OCI-LY7 (cell line): Measurements from ENCODE around the gene TPSG1. TPM values are rescaled to one million over a fixed set of nuclear protein-coding genes. Genes with fewer than 3 reads are reported as not detected.
"Not testable (repeated sequence)": the region's sequence is repeated elsewhere in the genome, so short reads cannot be mapped to it uniquely, and the experiment has no call there.

Experiments used
- BruUV-seq: library from RNA; stranded (reverse); fragments of 400-500 nt; replicated peaks from 2 replicates; lab custom pipeline; 2021; lab: Mats Ljungman, UMichigan
- CTCF ChIA-PET: fragments of 300-600 bp; sonication (Branson Sonifier 250); formaldehyde crosslinking; loops from one replicate; lab custom pipeline; 2022; ENCODE audit warnings: antibody characterized with exemption; ENCODE audit not compliant: unreplicated experiment; lab: Charles Lee
- POLR2A ChIA-PET: fragments of 300-600 bp; sonication (Branson Sonifier 250); formaldehyde crosslinking; loops from one replicate; lab custom pipeline; 2022; ENCODE audit warnings: antibody characterized with exemption; lab: Charles Lee
- DNase-seq: peaks from one replicate; pipeline ENCODE4 v3.0.0-alpha.2; 2015; ENCODE audit warnings: low spot score
- H2AFZ ChIP-seq: fragments of 200-600 bp; sonication (generic), shearing (Covaris generic); 2 replicates; pipeline ENCODE4 v1.6.1; 2014; ENCODE audit warnings: mild to moderate bottlenecking, antibody characterized with exemption, low read length, moderate library complexity
- H3K27ac ChIP-seq: fragments of 200-600 bp; sonication (generic); 2 replicates; pipeline ENCODE4 v1.5.1; 2014; ENCODE audit warnings: mixed run types, low read depth, mild to moderate bottlenecking, moderate library complexity, low read length, inconsistent platforms; ENCODE audit not compliant: poor library complexity, severe bottlenecking
- H3K36me3 ChIP-seq: fragments of 200-600 bp; sonication (generic); 2 replicates; pipeline ENCODE4 v1.6.1; 2014; ENCODE audit warnings: mild to moderate bottlenecking, antibody characterized with exemption, low read length, moderate library complexity, mixed read lengths; ENCODE audit not compliant: insufficient read depth
- H3K4me1 ChIP-seq: fragments of 200-600 bp; sonication (generic); 2 replicates; pipeline ENCODE4 v1.5.1; 2014; ENCODE audit warnings: mild to moderate bottlenecking, low read length; ENCODE audit not compliant: insufficient read depth, poor library complexity, severe bottlenecking
- H3K4me2 ChIP-seq: fragments of 200-600 bp; sonication (generic); 2 replicates; pipeline ENCODE4 v1.6.1; 2014; ENCODE audit warnings: mild to moderate bottlenecking, low read length
- H3K4me3 ChIP-seq: fragments of 200-600 bp; sonication (generic); 2 replicates; pipeline ENCODE4 v1.5.1; 2014; ENCODE audit warnings: mild to moderate bottlenecking, low read depth, low read length; ENCODE audit not compliant: poor library complexity, severe bottlenecking
- H3K79me2 ChIP-seq: fragments of 200-600 bp; sonication (generic); 2 replicates; pipeline ENCODE4 v1.6.1; 2016; ENCODE audit warnings: low read depth, mild to moderate bottlenecking, low read length, moderate library complexity, mixed read lengths; ENCODE audit not compliant: insufficient read depth
- H3K9me2 ChIP-seq: fragments of 200-600 bp; sonication (generic); 2 replicates; pipeline ENCODE4 v1.6.1; 2016; ENCODE audit warnings: mild to moderate bottlenecking, low read length, mixed read lengths; ENCODE audit not compliant: insufficient read depth
- H3K9me3 ChIP-seq: fragments of 200-600 bp; sonication (generic); 2 replicates; pipeline ENCODE4 v1.6.1; 2014; ENCODE audit warnings: mild to moderate bottlenecking, mixed run types, low read length, mixed read lengths
- H4K20me1 ChIP-seq: fragments of 200-600 bp; sonication (generic); 2 replicates; pipeline ENCODE4 v1.6.1; 2014; ENCODE audit warnings: mild to moderate bottlenecking, antibody characterized with exemption, low read length, moderate library complexity, mixed read lengths; ENCODE audit not compliant: insufficient read depth
- intact Hi-C: fragments of 100-400 bp; cut with micrococcal nuclease; formaldehyde crosslinking; loops from one replicate; pipeline ENCODE4 v1.10.0; 2022; ENCODE audit not compliant: unreplicated experiment
- total RNA-seq, 2 experiments: library from RNA; depleted of rRNA in 1 of 2; stranded (reverse); fragments of >200 nt in 1 of 2; shearing (Covaris generic) in 1 of 2; gene quantifications; 2 replicates each; pipeline ENCODE4 v1.2.3, GENCODE V29; 2014 to 2022

TPSG1 gene
- total RNA-seq, 2 experiments from 2014 or later: not detected

DNA sequence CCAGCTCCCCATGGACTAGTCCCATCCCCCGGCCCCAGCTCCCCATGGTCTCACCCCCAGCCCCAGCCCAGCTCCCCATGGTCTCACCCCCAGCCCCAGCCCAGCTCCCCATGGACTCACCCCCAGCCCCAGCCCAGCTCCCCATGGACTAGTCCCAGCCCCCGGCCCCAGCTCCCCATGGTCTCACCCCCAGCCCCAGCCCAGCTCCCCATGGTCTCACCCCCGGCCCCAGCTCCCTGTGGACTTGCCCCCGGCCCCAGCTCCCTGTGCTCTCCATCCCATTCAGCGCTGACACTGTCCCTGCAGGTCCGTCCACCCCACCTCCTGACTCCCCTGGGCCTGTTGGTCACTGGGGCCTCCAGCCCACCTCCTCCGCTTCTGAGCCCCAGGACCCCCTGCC, 6.2 kb upstream of the TPSG1 start:
- H2AFZ ChIP-seq, H3K36me3 ChIP-seq, BruUV-seq, H4K20me1 ChIP-seq, H3K4me3 ChIP-seq, H3K79me2 ChIP-seq, H3K4me1 ChIP-seq, H3K4me2 ChIP-seq, H3K9me2 ChIP-seq, intact Hi-C loops, DNase-seq, H3K9me3 ChIP-seq, H3K27ac ChIP-seq, CTCF ChIA-PET: not testable (repeated sequence)
- POLR2A ChIA-PET: interaction anchor here (0.7 kb wide), 1 partner anchor 375 kb away, joined by 5 read pairs; no protein-coding TSS in a partner anchor

DNA sequence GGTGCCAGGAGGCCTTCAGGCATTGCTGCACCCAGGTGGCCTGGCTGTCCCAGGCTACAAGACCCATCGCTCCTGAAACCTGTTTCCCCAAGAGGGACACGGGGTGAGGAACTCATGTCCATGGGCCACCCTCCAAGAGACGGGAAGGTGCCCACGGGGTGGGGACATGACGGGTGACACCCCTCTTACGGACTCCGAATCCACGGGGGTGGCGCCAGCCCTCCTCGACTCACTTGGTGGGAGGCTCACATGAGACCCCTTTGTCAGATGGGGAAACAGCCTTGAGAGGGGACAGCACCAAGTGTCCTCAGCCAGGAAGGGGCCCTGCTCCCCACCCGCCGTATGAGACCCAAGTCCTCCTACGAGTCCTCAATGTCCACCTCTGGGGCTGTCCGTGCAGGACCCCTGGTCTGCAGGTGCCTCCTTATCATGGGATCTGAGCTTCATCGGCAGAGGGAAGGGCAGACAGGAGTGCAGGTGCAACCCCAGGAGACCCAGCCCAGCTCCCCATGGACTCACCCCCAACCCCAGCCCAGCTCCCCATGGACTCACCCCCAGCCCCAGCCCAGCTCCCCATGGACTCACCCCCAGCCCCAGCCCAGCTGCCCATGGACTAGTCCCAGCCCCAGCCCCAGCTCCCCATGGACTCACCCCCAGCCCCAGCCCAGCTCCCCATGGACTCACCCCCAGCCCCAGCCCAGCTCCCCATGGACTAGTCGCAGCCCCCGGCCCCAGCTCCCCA, 5.6 kb upstream of the TPSG1 start:
- POLR2A ChIA-PET: interaction anchor here (0.7 kb wide), 1 partner anchor 374 kb away, joined by 5 read pairs; no protein-coding TSS in a partner anchor
- H3K36me3 ChIP-seq, intact Hi-C loops, H4K20me1 ChIP-seq, H2AFZ ChIP-seq, H3K4me3 ChIP-seq, H3K4me2 ChIP-seq, CTCF ChIA-PET, H3K79me2 ChIP-seq, H3K27ac ChIP-seq, H3K9me2 ChIP-seq, DNase-seq, H3K9me3 ChIP-seq, H3K4me1 ChIP-seq, BruUV-seq: not testable (repeated sequence)

DNA sequence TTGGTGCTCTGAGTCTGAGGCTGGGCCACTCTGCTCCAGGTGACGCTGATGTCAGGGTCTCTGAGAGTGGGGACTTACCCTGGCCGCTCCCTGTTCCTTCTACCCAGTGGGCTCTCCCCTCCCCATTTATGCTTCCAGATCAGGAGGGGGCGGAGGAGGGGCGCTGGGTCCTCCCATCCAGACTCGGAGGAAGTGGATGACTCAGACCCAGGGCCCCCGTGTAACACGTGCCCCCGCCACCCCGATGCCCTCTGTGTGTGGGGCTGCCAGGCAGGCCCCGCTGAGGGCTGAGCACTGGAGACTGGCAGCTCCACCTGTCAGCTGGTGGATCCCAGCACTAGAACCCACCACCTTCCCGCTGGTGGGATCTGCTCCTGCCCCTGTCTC, 5.0 kb upstream of the TPSG1 start, which contains the start of gene TPSB2:
TPSB2 (minus strand) TSS at position 101 of the 387 bp plus-strand sequence. CDS start 233 bp downstream, outside the sequence.
- H3K36me3 ChIP-seq, H2AFZ ChIP-seq, H3K9me3 ChIP-seq, H4K20me1 ChIP-seq, H3K4me1 ChIP-seq, H3K4me2 ChIP-seq, CTCF ChIA-PET, DNase-seq, H3K79me2 ChIP-seq, H3K27ac ChIP-seq, H3K4me3 ChIP-seq, BruUV-seq, intact Hi-C loops, POLR2A ChIA-PET, H3K9me2 ChIP-seq: not testable (repeated sequence)

- H2AFZ ChIP-seq, H3K4me3 ChIP-seq, H3K36me3 ChIP-seq, POLR2A ChIA-PET, H3K27ac ChIP-seq, BruUV-seq, CTCF ChIA-PET, H3K4me1 ChIP-seq, intact Hi-C loops, H3K9me3 ChIP-seq, H4K20me1 ChIP-seq, H3K79me2 ChIP-seq, H3K9me2 ChIP-seq, DNase-seq, H3K4me2 ChIP-seq: not testable (repeated sequence)
Observed at GRCh38 chr16:1229476-1229875, 4.4 kb upstream of the TPSG1 start.

DNA sequence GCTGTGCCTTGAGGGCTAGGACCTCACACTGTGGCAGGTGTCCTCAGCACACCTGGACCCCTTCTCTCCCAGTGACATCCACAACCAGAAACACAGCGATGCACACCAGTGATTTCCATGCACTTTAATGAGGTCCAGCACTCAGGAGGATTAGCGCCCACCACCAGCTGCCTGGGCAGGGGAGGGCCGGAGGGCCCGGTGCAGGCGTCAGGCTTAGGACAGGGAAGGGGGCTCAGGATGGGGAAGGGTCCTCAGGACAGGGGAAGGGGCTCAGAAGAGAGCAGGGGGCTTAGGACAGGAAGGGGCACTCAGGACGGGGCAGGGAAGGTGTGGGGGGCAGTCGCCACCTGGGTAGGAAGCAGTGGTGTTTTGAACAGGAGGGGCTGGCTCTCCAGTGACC, 3.2 kb upstream of the TPSG1 start:
- BruUV-seq, CTCF ChIA-PET: not testable (repeated sequence)

GRCh38 chr16:1226692-1227091, 1.6 kb upstream of the TPSG1 start:
- H3K4me2 ChIP-seq, H4K20me1 ChIP-seq, intact Hi-C loops, H3K4me1 ChIP-seq, H2AFZ ChIP-seq, H3K36me3 ChIP-seq, CTCF ChIA-PET, H3K4me3 ChIP-seq, H3K79me2 ChIP-seq, BruUV-seq, H3K27ac ChIP-seq, H3K9me2 ChIP-seq, H3K9me3 ChIP-seq, POLR2A ChIA-PET, DNase-seq: not testable (repeated sequence)

More for the DNA sequence above, 3.2 kb upstream of the TPSG1 start:
- H2AFZ ChIP-seq, H3K9me3 ChIP-seq, H3K9me2 ChIP-seq, POLR2A ChIA-PET, H3K36me3 ChIP-seq, H3K27ac ChIP-seq, H3K4me3 ChIP-seq, H4K20me1 ChIP-seq, H3K4me2 ChIP-seq, DNase-seq, H3K4me1 ChIP-seq, intact Hi-C loops, H3K79me2 ChIP-seq: not testable (repeated sequence)
